GM18519 (cell line): ENCODE measurements around the gene AGBL4.
"Not testable (repeated sequence)": the region's sequence is repeated elsewhere in the genome, so short reads cannot be mapped to it uniquely, and the experiment has no call there.

ENCODE experiments used
- ATAC-seq: cut with Tn5 transposase; IDR thresholded peaks from one replicate; pipeline ENCODE4 v1.9.1; 2021; ENCODE audit warnings: mild to moderate bottlenecking, moderate library complexity; ENCODE audit not compliant: unreplicated experiment, low FRiP score

The AGBL4 gene

DNA sequence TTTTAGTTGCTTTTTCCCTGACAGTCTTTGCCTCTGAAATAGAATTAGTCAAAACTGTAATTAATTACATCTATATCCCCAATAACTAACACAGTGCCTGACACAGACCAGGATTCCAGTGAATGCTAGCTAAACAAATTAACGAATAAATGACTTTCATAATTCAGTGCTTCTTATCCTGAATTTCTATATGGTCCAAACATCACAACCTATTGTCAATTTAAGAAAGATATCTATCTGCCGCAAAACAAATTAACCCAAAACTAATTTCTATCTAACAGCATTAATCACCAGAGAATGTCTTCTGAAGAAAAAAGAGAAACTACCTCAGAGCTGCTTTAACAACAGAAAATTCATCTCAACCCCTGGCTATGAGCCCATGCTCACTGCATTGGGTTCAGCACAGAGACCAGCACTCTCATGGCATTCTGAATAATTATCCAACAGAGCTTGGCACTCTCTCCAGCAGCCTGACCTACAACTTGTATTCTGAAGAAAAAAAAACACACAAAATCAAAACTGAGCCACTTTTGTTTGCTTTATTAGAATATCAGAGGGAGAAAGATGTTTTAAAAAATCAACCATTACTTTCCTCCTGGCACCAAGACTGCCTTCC is 699.7 kb downstream of the AGBL4 start:
- no peak for ATAC-seq

DNA sequence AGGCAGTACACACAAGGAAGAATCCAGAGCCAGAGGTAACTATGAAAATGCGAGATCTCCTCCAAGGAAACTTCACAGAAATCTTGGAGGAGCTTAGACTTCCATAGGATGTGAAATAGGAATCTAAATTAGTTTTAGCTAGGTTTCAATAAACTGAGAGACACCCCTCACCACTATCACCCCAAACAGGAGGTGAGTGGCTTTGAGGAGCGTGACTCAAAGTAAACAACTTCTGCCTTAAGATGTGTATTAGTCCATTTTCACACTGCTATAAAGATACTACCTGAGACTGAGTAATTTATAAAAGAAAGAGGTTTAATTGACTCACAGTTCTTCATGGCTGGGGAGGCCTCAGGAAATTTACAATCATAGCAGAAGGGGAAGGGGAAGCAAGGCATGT is 703.3 kb downstream of the AGBL4 start:
- ATAC-seq: not testable (repeated sequence)

DNA sequence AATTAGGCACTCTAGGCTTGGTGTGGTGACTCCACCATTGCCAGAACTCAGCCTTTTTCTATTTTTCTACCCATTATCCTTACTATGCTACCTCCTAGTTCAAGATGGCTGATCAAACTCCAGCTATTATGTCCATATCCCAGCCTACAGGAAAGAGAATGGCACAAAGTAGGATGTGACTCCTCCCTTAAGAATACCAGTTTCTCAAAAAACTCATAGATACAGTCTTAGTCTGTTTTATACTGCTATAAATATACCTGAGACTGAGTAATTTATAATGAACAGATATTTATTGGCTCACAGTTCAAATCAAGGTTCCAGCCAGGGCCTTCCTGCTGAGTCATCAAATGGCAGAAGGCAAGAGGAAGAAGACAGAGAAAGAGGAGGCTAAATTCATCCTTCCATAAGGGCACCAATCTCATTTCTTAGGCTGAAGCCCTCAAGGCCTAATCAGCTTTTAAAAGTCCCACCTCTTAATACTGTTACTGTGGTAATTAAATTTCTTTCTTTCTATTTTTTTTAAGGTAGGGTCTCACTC is 704.3 kb downstream of the AGBL4 start:
- ATAC-seq: no peak

DNA sequence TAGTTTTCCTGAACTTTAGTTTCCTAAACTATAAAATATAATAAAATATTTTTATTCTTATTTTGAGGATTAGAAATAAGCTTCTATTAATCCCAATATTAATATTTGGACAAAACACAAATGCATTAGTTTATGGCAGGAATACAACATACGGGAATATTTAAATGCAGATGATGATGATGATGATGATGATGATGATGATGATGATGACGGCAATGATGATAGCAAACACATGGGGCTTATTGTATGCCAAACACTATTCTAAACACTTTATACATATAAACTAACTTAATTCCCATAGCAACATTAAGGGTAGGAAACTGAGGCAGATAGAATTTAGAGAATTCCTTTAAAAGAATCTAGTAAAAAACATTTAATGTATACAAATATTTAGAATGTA is 705.5 kb downstream of the AGBL4 start:
- no peak for ATAC-seq

DNA sequence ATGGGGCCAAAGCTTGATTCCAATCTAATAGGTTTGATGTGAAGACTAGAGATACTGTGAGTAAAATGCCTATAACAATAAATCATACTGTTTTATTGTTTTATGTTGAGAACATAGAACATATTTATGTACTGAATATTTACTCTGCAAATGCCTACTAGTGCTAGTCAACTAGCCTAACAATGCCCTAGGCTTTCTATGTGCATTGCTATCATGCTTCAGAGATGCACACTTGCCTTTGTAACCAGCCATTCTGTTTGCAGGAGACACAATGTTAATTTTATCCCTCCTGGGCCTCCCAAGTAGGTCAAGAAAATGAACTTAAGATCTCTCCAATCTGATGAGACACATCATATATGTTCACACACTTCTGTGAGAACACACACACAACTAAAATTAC is 716.3 kb downstream of the AGBL4 start:
- no peak for ATAC-seq

DNA sequence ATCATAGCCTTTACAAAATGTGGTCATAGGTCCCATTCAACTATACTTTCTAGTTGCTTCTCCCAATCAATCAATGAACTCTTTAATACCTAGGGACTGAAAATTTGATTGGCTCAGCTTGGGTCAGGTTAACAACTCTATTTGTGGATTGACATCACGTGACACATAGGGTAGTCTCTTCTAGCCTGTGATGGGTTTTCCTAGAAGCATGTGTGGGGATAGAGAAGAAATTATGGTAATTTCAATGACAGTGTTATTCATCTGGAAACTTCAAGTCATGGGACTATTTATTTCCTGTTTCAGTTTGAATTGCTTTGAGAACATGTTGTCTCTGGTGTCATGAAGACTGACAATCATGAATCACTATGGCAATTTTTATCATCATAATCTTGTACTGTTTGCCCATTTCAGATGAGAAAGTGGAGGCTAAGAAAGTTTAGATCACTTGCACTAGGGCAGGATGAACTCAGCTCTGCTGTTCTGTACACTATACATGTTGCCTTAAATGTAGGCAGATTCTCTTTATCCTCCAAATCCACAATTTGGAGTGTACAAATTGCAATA is 717.2 kb downstream of the AGBL4 start:
- ATAC-seq: no peak

DNA sequence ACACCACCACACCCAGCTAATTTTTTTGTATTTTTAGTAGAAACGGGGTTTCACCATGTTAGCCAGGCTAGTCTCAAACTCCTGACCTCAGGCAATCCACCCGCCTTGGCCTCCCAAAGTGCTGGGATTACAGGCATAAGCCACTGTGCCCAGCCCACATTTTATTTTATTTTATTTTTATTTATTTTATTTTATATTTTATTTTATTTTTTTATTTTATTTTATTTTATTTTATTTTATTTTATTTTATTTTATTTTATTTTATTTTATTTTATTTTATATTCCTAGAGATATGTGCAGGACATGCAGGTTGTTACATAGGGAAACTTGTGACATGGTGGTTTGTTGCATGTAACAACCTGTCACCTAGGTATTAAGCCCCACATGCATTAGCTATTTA is 721.4 kb downstream of the AGBL4 start:
- ATAC-seq: not testable (repeated sequence)

DNA sequence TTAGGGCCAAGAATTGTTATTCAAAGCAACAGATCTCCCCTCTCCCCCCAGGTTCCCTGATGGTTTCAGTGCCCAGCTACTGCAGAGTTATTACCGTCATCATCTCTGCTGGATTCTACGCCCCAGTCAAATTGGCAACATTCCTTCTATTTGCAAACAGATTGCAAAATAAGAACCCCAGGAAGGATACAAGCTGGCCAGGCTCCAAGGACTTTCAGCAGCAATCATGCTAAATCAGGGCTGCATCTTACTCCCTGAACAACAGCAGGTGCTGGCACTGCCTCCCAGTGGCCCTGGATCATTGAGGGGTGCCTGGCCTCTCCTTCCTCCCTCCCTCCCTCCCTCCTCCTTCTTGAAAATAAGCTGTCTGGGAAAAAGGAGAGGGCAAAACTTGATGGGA is 725.5 kb downstream of the AGBL4 start:
- ATAC-seq: no peak

DNA sequence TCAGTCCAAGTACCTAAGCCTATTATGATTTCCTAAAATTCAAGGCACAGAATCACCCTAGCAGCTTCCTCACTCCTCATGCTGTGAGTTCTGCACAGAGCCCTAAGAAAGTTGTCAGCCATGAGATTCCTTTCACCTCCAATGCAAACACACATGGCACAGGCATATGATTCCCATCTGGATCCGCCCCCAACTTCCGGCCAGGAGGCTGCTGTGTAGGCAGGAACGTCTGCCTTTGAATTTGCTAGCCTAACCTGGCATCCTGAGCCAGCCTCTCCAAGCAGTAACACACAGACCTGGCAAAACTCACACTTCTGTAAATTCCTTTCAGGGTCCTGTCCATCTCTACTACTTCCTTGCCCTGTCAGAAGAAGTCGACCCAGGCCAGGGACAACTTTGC is 726.0 kb downstream of the AGBL4 start:
- no peak for ATAC-seq

DNA sequence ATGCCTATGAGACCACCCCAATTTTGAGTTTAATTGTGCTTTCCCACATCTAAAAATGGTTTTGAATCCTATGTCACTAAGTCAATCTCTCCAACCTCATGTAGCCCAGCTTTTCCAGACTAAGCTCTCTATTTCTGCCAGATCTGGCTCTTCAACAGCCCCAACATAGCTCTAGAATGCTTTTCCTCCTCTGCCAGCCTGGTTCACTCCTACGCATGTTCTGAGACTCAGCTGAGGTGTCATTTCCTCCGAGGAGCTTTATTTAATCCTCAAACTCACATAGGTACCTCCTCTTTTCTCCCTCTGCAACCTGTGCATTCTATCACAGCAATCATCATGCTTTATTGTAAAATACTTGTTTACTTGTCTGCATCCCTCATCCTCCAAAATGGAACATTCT is 729.2 kb downstream of the AGBL4 start:
- ATAC-seq: no peak

DNA sequence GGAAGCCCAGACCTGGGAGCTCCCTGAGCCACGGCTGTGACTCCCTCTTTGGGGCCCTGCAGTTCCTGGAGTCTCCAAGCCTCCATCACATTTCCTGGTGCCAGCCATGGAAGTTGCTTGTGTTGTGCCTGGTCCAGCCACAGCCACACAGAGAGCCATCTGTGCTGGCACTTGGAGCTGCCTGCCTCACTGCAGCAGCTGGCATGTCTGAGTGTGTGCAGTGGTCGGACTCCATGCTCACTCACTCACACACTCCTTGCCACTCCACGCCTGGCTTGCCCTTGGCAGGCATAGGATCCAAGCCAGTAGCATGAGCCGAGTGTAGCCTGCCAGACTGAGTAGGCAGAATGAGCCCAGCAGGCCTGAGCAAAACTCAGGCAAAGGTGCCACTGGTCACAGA is 730.7 kb downstream of the AGBL4 start:
- no peak for ATAC-seq

DNA sequence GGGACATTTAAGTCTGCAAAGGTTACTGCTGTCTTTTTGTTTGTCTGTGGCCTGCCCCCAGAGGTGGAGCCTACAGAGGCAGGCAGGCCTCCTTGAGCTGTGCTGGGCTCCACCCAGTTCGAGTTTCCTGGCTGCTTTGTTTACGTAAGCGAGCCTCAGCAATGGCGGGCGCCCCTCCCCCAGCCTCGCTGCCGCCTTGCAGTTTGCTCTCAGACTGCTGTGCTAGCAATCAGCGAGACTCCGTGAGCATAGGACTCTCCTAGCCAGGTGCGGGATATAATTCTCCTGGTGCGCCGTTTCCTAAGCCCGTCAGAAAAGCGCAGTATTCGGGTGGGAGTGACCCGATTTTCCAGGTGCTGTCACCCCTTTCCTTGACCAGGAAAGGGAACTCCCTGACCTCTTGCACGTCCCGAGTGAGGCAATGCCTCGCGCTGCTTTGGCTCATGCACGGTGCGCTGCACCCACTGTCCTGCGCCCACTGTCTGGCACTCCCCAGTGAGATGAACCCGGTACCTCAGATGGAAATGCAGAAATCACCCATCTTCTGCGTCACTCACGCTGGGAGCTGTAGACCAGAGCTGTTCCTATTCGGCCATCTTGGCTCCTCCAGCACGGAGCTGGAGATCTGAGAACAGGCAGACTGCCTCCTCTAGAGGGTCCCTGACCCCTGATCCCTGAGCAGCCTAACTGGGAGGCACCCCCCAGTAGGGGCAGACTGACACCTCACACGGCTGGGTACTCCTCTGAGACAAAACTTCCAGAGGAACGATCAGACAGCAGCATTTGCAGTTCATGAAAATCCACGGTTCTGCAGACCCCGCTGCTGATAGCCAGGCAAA is 766.3 kb downstream of the AGBL4 start:
- ATAC-seq: not testable (repeated sequence)

DNA sequence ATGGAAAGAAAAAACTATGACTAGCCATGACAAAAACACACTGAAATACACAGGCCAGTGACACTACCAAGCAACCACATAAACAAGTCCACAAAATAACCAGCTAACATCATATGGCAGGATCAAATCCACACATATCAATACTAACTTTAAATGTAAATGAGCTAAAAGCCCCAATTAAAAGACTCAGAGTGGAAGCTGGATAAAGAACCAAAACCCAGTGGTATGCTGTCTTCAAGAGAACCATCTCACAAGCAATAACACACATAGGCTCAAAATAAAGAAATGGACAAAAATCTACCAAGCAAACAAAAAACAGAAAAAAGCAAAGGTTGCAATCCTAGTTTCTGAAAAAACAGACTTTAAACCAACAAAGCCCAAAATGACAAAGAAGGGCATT is 770.8 kb downstream of the AGBL4 start:
- ATAC-seq: no peak

DNA sequence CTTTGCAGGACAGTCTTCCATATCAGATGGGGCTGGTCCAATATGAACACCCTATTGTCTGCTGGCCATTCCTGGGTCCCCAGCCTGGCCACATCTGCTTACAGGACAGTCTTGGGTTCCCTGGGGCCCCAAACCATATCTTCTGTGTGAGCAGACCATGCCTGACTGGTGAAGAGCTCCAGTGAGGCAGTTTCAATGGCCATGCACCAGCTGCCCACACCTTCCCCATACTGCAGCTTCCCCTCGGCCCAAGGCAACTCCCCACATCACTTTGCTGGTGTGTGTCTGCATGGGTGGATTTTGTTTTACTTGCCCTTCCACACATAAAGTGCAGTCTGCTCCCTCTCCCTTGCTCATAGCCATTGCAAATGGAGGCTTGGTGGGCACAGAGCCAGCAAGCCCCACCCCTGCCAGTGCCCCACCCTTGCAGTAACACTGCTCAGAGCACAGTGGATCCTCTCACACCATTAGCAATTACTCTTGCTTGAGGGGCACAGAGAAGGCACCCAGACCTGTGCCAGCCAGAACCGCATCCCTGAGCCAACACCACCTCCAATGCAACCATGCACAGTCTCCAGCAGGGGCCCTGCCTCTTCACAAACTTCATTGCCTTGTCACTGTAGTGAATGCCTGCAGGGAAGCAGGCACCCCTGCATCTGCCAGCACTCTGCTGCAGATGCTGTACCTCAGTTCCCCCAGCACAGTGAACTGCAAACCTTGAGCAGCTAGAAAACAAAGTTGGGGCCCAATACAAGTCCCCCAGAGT is 772.6 kb downstream of the AGBL4 start:
- ATAC-seq: no peak

DNA sequence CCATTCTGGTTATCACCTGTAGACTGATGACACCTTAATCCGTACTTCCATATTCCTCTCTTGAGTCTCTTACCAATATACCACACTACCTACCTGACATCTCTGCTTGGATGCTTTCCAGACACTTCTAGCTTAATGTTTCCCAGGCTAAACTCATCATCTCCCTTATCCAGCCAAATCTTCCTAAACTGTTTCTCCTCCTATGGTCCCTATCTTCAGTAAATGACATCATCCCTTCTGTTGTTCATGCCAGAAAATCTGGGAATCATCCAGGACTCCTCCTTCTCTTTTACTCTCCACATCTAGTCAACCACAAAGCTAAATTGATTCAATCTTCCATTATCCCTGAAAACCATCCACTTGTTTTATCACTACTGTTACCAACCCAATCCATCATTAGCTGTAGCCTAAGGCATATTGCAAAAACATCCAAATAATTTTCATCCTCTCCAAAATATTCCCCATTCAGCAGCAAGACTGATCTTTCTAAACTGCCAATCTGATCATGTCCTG is 783.0 kb downstream of the AGBL4 start:
- ATAC-seq: no peak

DNA sequence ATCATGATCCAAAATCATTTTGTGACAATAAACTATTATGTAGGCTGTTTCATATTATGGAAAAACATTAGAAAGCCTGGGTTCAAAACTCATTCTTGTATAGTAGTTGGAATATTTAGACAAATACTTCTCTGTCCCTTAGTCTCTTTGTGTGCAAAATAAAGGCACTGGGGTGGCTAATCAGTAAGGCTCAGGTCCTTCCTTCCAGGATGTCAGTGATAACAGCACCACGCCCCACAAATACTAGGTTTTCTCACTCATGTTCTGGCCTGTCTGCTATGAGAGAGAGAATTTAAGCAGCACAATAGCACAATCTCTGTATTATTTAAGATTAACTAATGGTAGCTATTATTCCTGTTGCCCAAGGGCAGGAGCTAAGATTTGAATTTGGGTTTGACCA is 788.8 kb downstream of the AGBL4 start:
- no peak for ATAC-seq

DNA sequence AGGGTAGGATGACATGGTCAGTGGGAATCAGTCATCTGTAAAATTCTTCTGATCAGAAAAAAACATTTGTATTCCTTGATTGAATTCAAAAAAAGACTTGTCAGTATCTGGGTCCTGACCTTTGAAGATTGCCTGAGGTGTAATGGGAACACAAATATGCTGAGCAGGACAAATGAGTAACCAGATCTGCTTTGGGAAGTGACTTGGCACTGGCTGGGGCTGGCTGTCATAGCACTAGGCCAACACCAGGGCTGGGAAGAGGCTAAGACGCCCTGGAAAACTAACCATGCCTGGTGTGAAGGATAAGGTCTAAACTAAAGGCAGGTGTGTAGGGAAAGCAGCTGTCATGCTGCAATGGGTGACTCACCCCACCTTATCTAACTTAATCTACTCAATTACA is 794.2 kb downstream of the AGBL4 start:
- ATAC-seq: no peak

DNA sequence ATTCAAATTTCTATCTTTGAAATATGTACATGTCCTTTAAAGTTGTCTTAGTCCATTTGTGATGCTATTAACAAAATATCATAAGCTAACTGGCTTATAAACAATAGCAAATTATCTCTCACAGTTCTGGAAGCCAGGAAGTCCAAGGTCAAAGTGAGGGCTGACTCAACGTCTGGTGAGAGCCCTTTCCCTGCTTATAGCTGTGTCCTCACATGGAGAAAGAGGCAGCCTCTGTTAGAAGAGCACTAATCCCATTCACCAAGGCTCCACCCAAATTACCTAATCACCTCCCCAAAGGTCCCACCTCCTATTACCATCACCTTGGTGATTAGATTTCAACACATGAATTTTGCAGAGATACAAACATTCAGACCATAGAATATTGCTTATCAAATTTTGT is 797.0 kb downstream of the AGBL4 start:
- no peak for ATAC-seq

DNA sequence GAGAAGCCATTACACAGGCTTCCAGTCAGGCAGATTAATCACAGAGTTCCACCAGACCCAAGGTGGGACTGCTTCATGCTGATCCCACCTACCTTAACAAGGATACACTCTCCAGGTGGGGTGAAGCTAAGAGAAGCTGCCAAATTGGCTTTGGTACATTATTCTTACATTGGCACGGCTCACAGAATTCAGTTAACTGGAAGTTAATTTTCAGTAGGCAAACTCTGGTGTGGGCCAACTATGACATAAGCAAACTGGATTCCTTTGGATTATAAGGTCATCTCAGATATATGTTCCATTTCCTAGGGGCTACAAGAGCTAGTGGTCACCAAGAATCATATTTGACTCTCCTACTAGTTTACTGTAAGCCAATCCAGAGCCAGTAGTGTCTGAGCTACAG is 798.3 kb downstream of the AGBL4 start:
- no peak for ATAC-seq

DNA sequence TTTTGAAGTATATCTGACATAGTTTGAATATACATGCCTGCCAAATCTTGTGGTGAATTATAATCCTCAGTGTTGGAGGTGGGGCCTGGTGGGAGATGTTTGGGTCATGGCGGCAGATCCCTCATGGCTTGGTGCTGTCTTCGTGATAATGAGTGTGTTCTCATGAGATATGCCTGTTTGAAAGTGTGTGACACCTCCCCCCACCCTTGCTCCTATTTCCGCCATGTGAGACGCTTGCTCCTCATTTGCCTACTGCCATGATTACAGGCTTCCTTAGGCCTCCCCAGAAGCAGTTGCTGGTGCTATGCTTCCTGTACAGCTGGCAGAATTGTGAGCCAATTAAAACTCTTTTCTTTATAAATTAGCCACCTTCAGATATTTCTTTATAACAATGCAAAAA is 810.5 kb downstream of the AGBL4 start:
- ATAC-seq: no peak

DNA sequence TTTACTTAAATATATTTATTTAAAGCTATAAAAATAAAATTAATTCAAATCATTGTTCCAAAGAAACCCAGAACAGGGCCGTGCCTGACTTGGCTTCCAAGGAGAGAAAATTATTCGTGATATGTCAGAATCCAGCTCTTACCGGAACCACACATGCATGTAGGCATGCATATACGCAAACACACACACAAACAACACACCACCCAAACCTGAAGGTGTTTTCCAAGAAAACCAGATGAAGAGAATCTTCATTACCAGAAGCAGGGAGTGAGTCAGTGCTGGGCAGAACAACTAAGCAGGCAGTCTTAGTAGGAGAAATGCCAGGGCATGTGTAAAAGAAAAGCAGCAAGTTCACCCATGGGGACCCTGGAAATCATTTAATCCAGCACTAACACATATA is 815.0 kb downstream of the AGBL4 start:
- no peak for ATAC-seq
